Astrocyte (in vitro differentiated cells and primary cell): ENCODE results near the gene REC114.
"Not testable (repeated sequence)": the region's sequence is repeated elsewhere in the genome, so short reads cannot be mapped to it uniquely, and the experiment has no call there.

Experiments
- CTCF ChIP-seq: IDR thresholded peaks from 2 replicates; pipeline ENCODE4 v1.5.1; 2011; ENCODE audit warnings: low read depth, mild to moderate bottlenecking, inconsistent platforms, low read length, moderate library complexity; ENCODE audit not compliant: insufficient read depth
- EZH2 ChIP-seq: IDR thresholded peaks from 2 replicates; pipeline ENCODE4 v1.6.1; 2012; ENCODE audit warnings: mild to moderate bottlenecking, low read length, inconsistent platforms; ENCODE audit not compliant: insufficient read depth

- not testable (repeated sequence) for TF ChIP-seq CTCF, EZH2
Observed at GRCh38 chr15:73548925-73549324, 106.0 kb downstream of the REC114 start.
